Measurements from ENCODE around the gene MEDAG.

The MEDAG gene

GRCh38 chr13:30882026-30882850, 23.8 kb upstream of the MEDAG start:
- Histone ChIP-seq H3K4me3 (replicated peaks; ENCODE audit: insufficient read depth, low read length) (no peak overlapping the region), H3K27ac (replicated peaks) (no peak overlapping the region), H3K27me3 (ENCODE audit: insufficient read depth, poor library complexity, severe bottlenecking) (peaks cover under 1% of the 10 kb centered on the region)
- no peak for DNase-seq (ENCODE audit: low read depth in 1 of 2, low spot score in 1 of 2)
- TF ChIP-seq REST (IDR thresholded peaks at IDR 0.05; ENCODE audit: insufficient replicate concordance, low read depth) (no peak), CTCF (IDR thresholded peaks at IDR 0.05; ENCODE audit: insufficient read depth, low read length) (no peak), POLR2AphosphoS5 (IDR thresholded peaks at IDR 0.05; ENCODE audit: low read depth) (no peak), GABPA (IDR thresholded peaks at IDR 0.05; ENCODE audit: low read depth) (no peak), SPI1 (IDR thresholded peaks at IDR 0.05; ENCODE audit: borderline replicate concordance, low read depth) (no peak)

- no peak overlapping the region for H3K4me3 ChIP-seq (replicated peaks; ENCODE audit: insufficient read depth, low read length)
- no peak for TF ChIP-seq POLR2AphosphoS5 (IDR thresholded peaks at IDR 0.05; ENCODE audit: low read depth)
- TF ChIP-seq CTCF (IDR thresholded peaks at IDR 0.05; ENCODE audit: insufficient read depth, low read length) = no peak
- no peak for TF ChIP-seq REST (IDR thresholded peaks at IDR 0.05; ENCODE audit: insufficient replicate concordance, low read depth)
- no peak for TF ChIP-seq GABPA (IDR thresholded peaks at IDR 0.05; ENCODE audit: low read depth)
- no peak for TF ChIP-seq SPI1 (IDR thresholded peaks at IDR 0.05; ENCODE audit: borderline replicate concordance, low read depth)
- H3K27me3 ChIP-seq (ENCODE audit: insufficient read depth, poor library complexity, severe bottlenecking) = no peaks in the 10 kb centered on the region
- no peak overlapping the region for H3K27ac ChIP-seq (replicated peaks)
- DNase-seq (ENCODE audit: low read depth in 1 of 2, low spot score in 1 of 2) = no peak
These were observed 22.9 kb upstream of the MEDAG start for GRCh38 chr13:30882996-30883766.

GRCh38 chr13:30884543-30884942, 21.5 kb upstream of the MEDAG start:
- Histone ChIP-seq H3K27ac (replicated peaks) (no peak overlapping the region), H3K4me3 (replicated peaks; ENCODE audit: insufficient read depth, low read length) (no peak overlapping the region), H3K27me3 (ENCODE audit: insufficient read depth, poor library complexity, severe bottlenecking) (no peaks in the 10 kb centered on the region)
- no peak for DNase-seq (ENCODE audit: low read depth in 1 of 2, low spot score in 1 of 2)
- TF ChIP-seq POLR2AphosphoS5 (IDR thresholded peaks at IDR 0.05; ENCODE audit: low read depth) (no peak), SPI1 (IDR thresholded peaks at IDR 0.05; ENCODE audit: borderline replicate concordance, low read depth) (no peak), CTCF (IDR thresholded peaks at IDR 0.05; ENCODE audit: insufficient read depth, low read length) (no peak), GABPA (IDR thresholded peaks at IDR 0.05; ENCODE audit: low read depth) (no peak), REST (IDR thresholded peaks at IDR 0.05; ENCODE audit: insufficient replicate concordance, low read depth) (no peak)

All from HL-60 (cell line).